Right lobe of liver (tissue), 6 donors: ENCODE data around the gene C5orf15. TPM values are rescaled to one million over a fixed set of nuclear protein-coding genes. Genes with fewer than 3 reads are reported as not detected.

Experiments used
- ATAC-seq, 4 donors: fragments of 200-7000 bp; cut with Tn5 transposase; one replicate each; pipeline ENCODE4 v1.9.1; 2020; ENCODE audit warnings: mild to moderate bottlenecking in 4 of 4, moderate library complexity in 4 of 4
- DNase-seq, 3 donors: peaks; one replicate each; pipeline ENCODE4 v3.0.0-alpha.2; 2020
- H3K27ac ChIP-seq, 3 donors: fragments of 200-600 bp; one replicate each; pipeline ENCODE4 v1.8.0; 2022
- H3K27me3 ChIP-seq, 2 donors: fragments of 200-600 bp; one replicate each; pipeline ENCODE4 v1.8.0; 2022
- H3K36me3 ChIP-seq, 4 donors: fragments of 200-600 bp; sonication (generic) in 1 of 4; one replicate each; pipeline versions ENCODE4 v1.5.1 to v1.8.0; 2017 to 2022; ENCODE audit warnings: control low read depth in 1 of 4
- H3K4me1 ChIP-seq, 4 donors: fragments of 200-600 bp; sonication (generic) in 1 of 4; one replicate each; pipeline versions ENCODE4 v1.5.1 to v1.8.0; 2017 to 2022; ENCODE audit warnings: control low read depth in 1 of 4
- H3K4me3 ChIP-seq, 3 donors: fragments of 200-600 bp; one replicate each; pipeline ENCODE4 v1.8.0; 2022
- H3K9me3 ChIP-seq, 4 donors: fragments of 200-600 bp; sonication (generic) in 1 of 4; one replicate each; pipeline versions ENCODE4 v1.5.1 to v1.8.0; 2017 to 2022; ENCODE audit warnings: control low read depth in 1 of 4
- CTCF ChIP-seq, 4 donors: fragments of 200-600 bp in 3 of 4; fragments of 450-650 bp in 1 of 4; IDR thresholded peaks; one replicate each; pipeline versions ENCODE4 v1.5.1 to v1.8.0; 2016 to 2022; ENCODE audit warnings: antibody characterized with exemption in 4 of 4, mild to moderate bottlenecking in 2 of 4
- POLR2A ChIP-seq: fragments of 450-650 bp; IDR thresholded peaks from one replicate; pipeline ENCODE4 v1.6.1; 2017; ENCODE audit warnings: antibody characterized with exemption, mild to moderate bottlenecking
- WGBS: methylation state at CpG from one replicate; pipeline ENCODE4 v1.1.6; 2018; ENCODE audit warnings: low coverage, low lambda C conversion rate; ENCODE audit not compliant: insufficient coverage; ENCODE audit errors: missing lambda C conversion rate; 5-methylcytosine and 5-hydroxymethylcytosine counted together
- intact Hi-C, 2 donors: fragments of 100-400 bp; cut with DNase I; formaldehyde crosslinking; loops; one replicate each; pipeline versions ENCODE4 v1.11.2 to v1.14.1; 2022
- total RNA-seq, 6 experiments: library from RNA; depleted of rRNA in 2 of 6; stranded (reverse); fragments of >200 nt in 2 of 6; fragmentation: NEBNext Ultra II Directional in 3 of 6; extraction: Animal tissue kit (Norgen Biotek cat#: 25700) in 3 of 6; gene quantifications; one replicate each; pipeline versions ENCODE4 v1.1.0 to v1.2.4, GENCODE V29; 2016 to 2023
- donor health status: DM: no; HTN: yes; CAD: no.
- donor health status: DM: no; HTN: no; CAD: no.
- donor health status: DM: no; HTN: no; CAD: no.
- donor health status: DM: no; HTN: yes; CAD: no.
- donor health status: DM: no; HTN: yes; CAD: no.

The C5orf15 gene
- total RNA-seq, 6 experiments from 2014 or later = 15.0 to 37.5 (median 24.4) TPM

GRCh38 chr5:133916914-133917313 is 51.5 kb downstream of the C5orf15 start:
- no peak overlapping the region for H3K27ac ChIP-seq

DNA sequence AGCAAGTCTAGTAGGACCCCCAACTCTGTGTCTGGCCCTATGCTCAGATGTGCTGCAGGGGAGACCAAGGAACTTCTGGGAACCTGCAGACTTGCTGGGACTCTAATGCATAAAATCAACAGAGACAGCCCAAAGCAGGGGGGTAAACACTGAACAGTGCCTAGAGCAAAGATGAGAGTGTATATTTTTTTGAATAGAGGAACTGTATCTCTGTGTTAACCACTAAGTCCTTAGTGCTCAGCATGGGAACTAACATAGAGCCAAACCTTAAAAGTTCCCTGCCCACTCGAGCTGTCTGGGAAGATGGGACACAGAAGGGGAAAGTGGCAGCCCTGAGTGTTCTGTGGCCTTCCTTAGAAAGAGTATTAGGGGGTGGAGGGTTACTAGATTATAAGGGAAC is 51.9 kb downstream of the C5orf15 start:
- intact Hi-C loops = no loop called here
- Histone ChIP-seq H3K36me3 (no peaks in the 10 kb centered on the region), H3K4me1 (peaks cover 0 to 7% (median 0%) of the 10 kb centered on the region in 4 donors), H3K4me3 (no peak overlapping the region), H3K9me3 (no peaks in the 10 kb centered on the region), H3K27ac (no peak overlapping the region), H3K27me3 (no peaks in the 10 kb centered on the region)
- 100% methylated on average over 1 of the region's 1 CpG for WGBS
- ATAC-seq (no peak), DNase-seq (no peak)
- TF ChIP-seq POLR2A (no peak), CTCF (IDR thresholded peaks at IDR 0.05) (no peak)

More at GRCh38 chr5:133916914-133917313, 51.5 kb downstream of the C5orf15 start:
- TF ChIP-seq POLR2A (no peak), CTCF (IDR thresholded peaks at IDR 0.05) (no peak)
- WGBS = 78% methylated on average over 6 of the region's 6 CpGs
- intact Hi-C loops = no loop called here
- Histone ChIP-seq H3K4me1 (peaks cover 0 to 7% (median 0%) of the 10 kb centered on the region in 4 donors), H3K4me3 (no peak overlapping the region), H3K36me3 (no peaks in the 10 kb centered on the region), H3K9me3 (no peaks in the 10 kb centered on the region), H3K27me3 (no peaks in the 10 kb centered on the region)
- no peak for DNase-seq
- ATAC-seq = no peak

DNA sequence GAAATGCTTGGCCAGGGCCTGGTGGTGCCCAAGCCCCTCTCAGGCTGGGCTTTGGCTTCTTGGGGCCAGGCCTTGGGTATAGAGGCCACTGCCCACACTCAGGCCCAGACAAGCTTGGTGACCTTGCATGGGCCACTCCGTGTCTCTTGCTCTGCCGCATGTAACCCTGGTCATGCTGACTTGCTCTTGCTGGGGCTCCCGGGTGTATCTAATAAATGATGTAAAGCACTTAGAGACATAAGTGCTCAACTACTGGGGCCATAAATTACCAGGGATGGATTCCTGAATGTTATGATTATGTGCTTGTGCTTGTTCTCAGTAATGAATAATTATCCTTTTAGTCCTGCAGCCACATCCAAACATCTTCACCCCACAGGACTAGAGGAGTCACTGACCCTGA is 54.0 kb downstream of the C5orf15 start:
- ATAC-seq (no peak), DNase-seq (no peak)
- Histone ChIP-seq H3K4me3 (no peak overlapping the region), H3K36me3 (no peaks in the 10 kb centered on the region), H3K9me3 (no peaks in the 10 kb centered on the region), H3K4me1 (peaks cover 0 to 7% (median 0%) of the 10 kb centered on the region in 4 donors), H3K27me3 (no peaks in the 10 kb centered on the region), H3K27ac (no peak overlapping the region)
- TF ChIP-seq CTCF (IDR thresholded peaks at IDR 0.05) (no peak), POLR2A (no peak)
- no CpG with 5 or more reads among the region's 3 CpGs for WGBS
- intact Hi-C loops = no loop called here

DNA sequence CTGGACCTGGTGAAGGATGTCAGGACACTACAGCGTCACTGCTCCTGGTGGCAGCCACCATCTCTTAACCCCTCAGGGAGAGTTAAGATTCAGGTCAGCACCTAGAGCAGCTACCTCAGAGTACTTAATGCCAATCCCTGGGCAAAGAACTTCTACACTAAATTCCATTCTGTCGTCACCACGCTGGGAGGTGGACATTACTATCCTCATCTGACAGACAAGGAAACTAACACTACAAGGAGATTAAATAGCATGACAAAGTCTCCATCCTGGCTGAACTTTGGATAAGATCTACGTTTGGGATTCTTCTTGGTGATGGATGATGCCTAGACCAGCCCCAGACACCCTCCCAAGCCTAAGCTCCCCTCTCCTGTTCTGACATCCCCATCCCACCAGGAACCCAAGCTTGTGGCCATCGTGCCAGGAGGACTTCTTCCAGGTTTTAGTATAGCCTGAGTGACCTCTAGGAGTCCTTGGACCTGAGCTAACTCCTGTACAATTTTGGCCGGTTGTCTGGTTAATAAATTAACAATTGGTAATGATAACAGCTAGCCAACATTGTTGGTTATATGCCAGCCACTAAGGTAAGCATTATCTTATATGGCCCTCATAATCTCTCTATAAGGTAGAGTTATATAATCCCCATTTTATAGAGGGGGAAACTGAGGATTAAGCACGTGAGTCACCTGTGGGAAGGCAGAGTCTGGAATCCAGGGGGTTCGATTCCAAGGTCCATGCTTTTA is 54.8 kb downstream of the C5orf15 start:
- DNase-seq = no peak
- Histone ChIP-seq H3K27me3 (no peaks in the 10 kb centered on the region), H3K27ac (no peak overlapping the region), H3K4me3 (no peak overlapping the region), H3K4me1 (peaks cover 0 to 7% (median 0%) of the 10 kb centered on the region in 4 donors), H3K9me3 (no peaks in the 10 kb centered on the region), H3K36me3 (no peaks in the 10 kb centered on the region)
- intact Hi-C loops = no loop called here
- TF ChIP-seq POLR2A (no peak), CTCF (IDR thresholded peaks at IDR 0.05) (no peak)
- 55% methylated on average over 7 of the region's 8 CpGs for WGBS
- ATAC-seq = peak; percentile 29 to 78 (median 60)
